ENCODE measurements around the gene RABEP1.

- TF ChIP-seq POLR2AphosphoS5 (IDR thresholded peaks at IDR 0.05; ENCODE audit: low read depth, low read length), result no peak
- TF ChIP-seq SIN3A (IDR thresholded peaks at IDR 0.05; ENCODE audit: borderline replicate concordance, insufficient read depth, low read length), result no peak
Observed at GRCh38 chr17:5370411-5370810, 88.3 kb downstream of the RABEP1 start.
